Keratinocyte (primary cell): ENCODE data around the gene ZNF831. TPM values are rescaled to one million over a fixed set of nuclear protein-coding genes. Genes with fewer than 3 reads are reported as not detected.

Experiments
- DNase-seq: peaks from one replicate; pipeline ENCODE4 v3.0.0-alpha.2; 2011; ENCODE audit warnings: low read depth, missing footprints, low spot score
- FAIRE-seq: peaks from 2 replicates; lab custom pipeline; 2011; peaks lifted over from hg19 to GRCh38; lab: Jason Lieb, UNC
- H2AFZ ChIP-seq: 2 replicates; pipeline ENCODE4 v1.6.0; 2012; ENCODE audit warnings: low read length, control low read depth, inconsistent platforms; ENCODE audit not compliant: control insufficient read depth
- H3K27ac ChIP-seq: 2 replicates; pipeline ENCODE4 v1.5.1; 2011; ENCODE audit warnings: low read length; ENCODE audit not compliant: control insufficient read depth, insufficient read depth
- H3K27me3 ChIP-seq: 3 replicates; pipeline ENCODE4 v1.6.0; 2011; ENCODE audit warnings: low read length; ENCODE audit not compliant: control insufficient read depth, insufficient read depth; ENCODE audit errors: extremely low read depth
- H3K36me3 ChIP-seq, 2 experiments: 2 replicates in 1 of 2; 3 replicates in 1 of 2; pipeline ENCODE4 v1.5.1; 2011; ENCODE audit warnings: low read length in 2 of 2, mild to moderate bottlenecking in 1 of 2; ENCODE audit not compliant: control insufficient read depth in 2 of 2, insufficient read depth in 2 of 2; ENCODE audit errors: extremely low read depth in 1 of 2
- H3K4me1 ChIP-seq: 3 replicates; pipeline ENCODE4 v1.5.1; 2011; ENCODE audit warnings: low read length; ENCODE audit not compliant: control insufficient read depth, insufficient read depth; ENCODE audit errors: extremely low read depth
- H3K4me2 ChIP-seq: 3 replicates; pipeline ENCODE4 v1.6.0; 2011; ENCODE audit warnings: low read depth, low read length; ENCODE audit not compliant: control insufficient read depth, insufficient read depth; ENCODE audit errors: extremely low read depth
- H3K4me3 ChIP-seq, 3 experiments: fragments of 200-600 bp in 1 of 3; sonication (generic) in 1 of 3; 2 replicates in 2 of 3; 3 replicates in 1 of 3; pipeline ENCODE4 v1.5.1; 2011 to 2016; ENCODE audit warnings: low read length in 3 of 3, mild to moderate bottlenecking in 3 of 3, control low read depth in 2 of 3, inconsistent platforms in 1 of 3, low read depth in 1 of 3, mixed read lengths in 1 of 3, mixed run types in 1 of 3, moderate library complexity in 1 of 3; ENCODE audit not compliant: control insufficient read depth in 2 of 3, insufficient read depth in 2 of 3; ENCODE audit errors: extremely low read depth in 1 of 3
- H3K79me2 ChIP-seq: 2 replicates; pipeline ENCODE4 v1.6.0; 2012; ENCODE audit warnings: low read length; ENCODE audit not compliant: control insufficient read depth, insufficient read depth
- H3K9ac ChIP-seq: 3 replicates; pipeline ENCODE4 v1.6.0; 2011; ENCODE audit warnings: low read length; ENCODE audit not compliant: control insufficient read depth, insufficient read depth; ENCODE audit errors: extremely low read depth
- H3K9me1 ChIP-seq: 3 replicates; pipeline ENCODE4 v1.6.0; 2011; ENCODE audit warnings: low read length; ENCODE audit not compliant: control insufficient read depth, insufficient read depth; ENCODE audit errors: extremely low read depth
- H3K9me3 ChIP-seq: 2 replicates; pipeline ENCODE4 v1.5.1; 2012; ENCODE audit warnings: low read depth, low read length; ENCODE audit not compliant: control insufficient read depth
- H4K20me1 ChIP-seq: 3 replicates; pipeline ENCODE4 v1.6.0; 2011; ENCODE audit warnings: low read length; ENCODE audit not compliant: control insufficient read depth, insufficient read depth; ENCODE audit errors: extremely low read depth
- CTCF ChIP-seq, 3 experiments: IDR thresholded peaks in 1 of 3; conservative IDR thresholded peaks in 1 of 3; optimal IDR thresholded peaks in 1 of 3; 2 replicates in 2 of 3; 3 replicates in 1 of 3; pipeline versions ENCODE3 to v1.5.1; 2011; ENCODE audit warnings: low read length in 3 of 3, mild to moderate bottlenecking in 3 of 3, moderate library complexity in 2 of 3, control low read depth in 1 of 3, inconsistent platforms in 1 of 3; ENCODE audit not compliant: insufficient read depth in 2 of 3; ENCODE audit errors: extremely low read depth in 1 of 3
- EZH2 ChIP-seq: IDR thresholded peaks from one replicate; pipeline ENCODE4 v1.6.1; 2012; ENCODE audit warnings: inconsistent platforms, mild to moderate bottlenecking, low read length, moderate library complexity
- dilution Hi-C: fragments of 300-500 bp; cut with MboI; formaldehyde crosslinking; loops from one replicate; pipeline ENCODE4 v1.7.0; 2020; ENCODE audit warnings: low sequenced_read_pairs; ENCODE audit not compliant: extremely low pct_ligation_motif_present
- polyA plus RNA-seq, 5 experiments: library from polyadenylated mRNA; depleted of rRNA in 3 of 5; stranded (reverse) in 3 of 5; stranded (forward) in 1 of 5; unstranded in 1 of 5; fragments of >200 nt; gene quantifications; 1 replicate in 1 of 5; 2 replicates in 3 of 5; 3 replicates in 1 of 5; pipeline versions ENCODE4 v1.2.1 to v1.2.3, GENCODE V29; 2011 to 2012; ENCODE audit warnings: missing spikeins in 2 of 5, low read depth in 1 of 5, low replicate concordance in 1 of 5

ZNF831 gene
- polyA plus RNA-seq, 1 donor (not counting 4 experiments of a cell fraction or from before 2014, with no cell fraction given) = not detected

GRCh38 chr20:59235226-59235625, 71.6 kb downstream of the ZNF831 start:
- no peaks in the 10 kb centered on the region for H3K4me1 ChIP-seq
- dilution Hi-C loops = no loop called here
- H3K36me3 ChIP-seq = no peaks in the 10 kb centered on the region
- no peak overlapping the region for H3K4me3 ChIP-seq
- H3K9me3 ChIP-seq = no peaks in the 10 kb centered on the region
- H4K20me1 ChIP-seq = no peaks in the 10 kb centered on the region
- TF ChIP-seq EZH2 (no peak), CTCF (optimal IDR thresholded peaks at IDR 0.05 in 1 of 3, IDR thresholded peaks at IDR 0.05 in 1 of 3, conservative IDR thresholded peaks at IDR 0.05 in 1 of 3; ENCODE audit: extremely low read depth in 1 of 3, insufficient read depth in 2 of 3, low read length in 3 of 3) (no peak)
- peaks cover 10% of the 10 kb centered on the region for H3K27me3 ChIP-seq
- no peak for DNase-seq
- H3K79me2 ChIP-seq = no peaks in the 10 kb centered on the region
- H3K9me1 ChIP-seq = no peaks in the 10 kb centered on the region
- no peak overlapping the region for H3K4me2 ChIP-seq
- H3K9ac ChIP-seq = no peak overlapping the region
- FAIRE-seq = no peak
- H3K27ac ChIP-seq = no peak overlapping the region
- no peak overlapping the region for H2AFZ ChIP-seq

GRCh38 chr20:59240006-59240405, 76.4 kb downstream of the ZNF831 start:
- Histone ChIP-seq H3K9me1 (no peaks in the 10 kb centered on the region), H4K20me1 (no peaks in the 10 kb centered on the region), H3K27me3 (peaks cover 12% of the 10 kb centered on the region), H3K4me1 (no peaks in the 10 kb centered on the region), H3K4me3 (no peak overlapping the region), H2AFZ (no peak overlapping the region), H3K9ac (no peak overlapping the region), H3K4me2 (no peak overlapping the region), H3K27ac (no peak overlapping the region), H3K79me2 (no peaks in the 10 kb centered on the region), H3K36me3 (no peaks in the 10 kb centered on the region), H3K9me3 (no peaks in the 10 kb centered on the region)
- no peak for DNase-seq
- dilution Hi-C loops = no loop called here
- no peak for FAIRE-seq
- TF ChIP-seq CTCF (optimal IDR thresholded peaks at IDR 0.05 in 1 of 3, IDR thresholded peaks at IDR 0.05 in 1 of 3, conservative IDR thresholded peaks at IDR 0.05 in 1 of 3; ENCODE audit: extremely low read depth in 1 of 3, insufficient read depth in 2 of 3, low read length in 3 of 3) = no peak
- no peak for TF ChIP-seq EZH2
